Activated effector memory CD4-positive, alpha-beta T cell treated with Interleukin-2 at 50 U/mL for 16 hours (primary cell): Measurements from ENCODE around the gene STXBP1.

Experiments used
- DNase-seq: peaks from one replicate; pipeline ENCODE4 v3.0.0-alpha.2; 2020

Gene STXBP1

DNA sequence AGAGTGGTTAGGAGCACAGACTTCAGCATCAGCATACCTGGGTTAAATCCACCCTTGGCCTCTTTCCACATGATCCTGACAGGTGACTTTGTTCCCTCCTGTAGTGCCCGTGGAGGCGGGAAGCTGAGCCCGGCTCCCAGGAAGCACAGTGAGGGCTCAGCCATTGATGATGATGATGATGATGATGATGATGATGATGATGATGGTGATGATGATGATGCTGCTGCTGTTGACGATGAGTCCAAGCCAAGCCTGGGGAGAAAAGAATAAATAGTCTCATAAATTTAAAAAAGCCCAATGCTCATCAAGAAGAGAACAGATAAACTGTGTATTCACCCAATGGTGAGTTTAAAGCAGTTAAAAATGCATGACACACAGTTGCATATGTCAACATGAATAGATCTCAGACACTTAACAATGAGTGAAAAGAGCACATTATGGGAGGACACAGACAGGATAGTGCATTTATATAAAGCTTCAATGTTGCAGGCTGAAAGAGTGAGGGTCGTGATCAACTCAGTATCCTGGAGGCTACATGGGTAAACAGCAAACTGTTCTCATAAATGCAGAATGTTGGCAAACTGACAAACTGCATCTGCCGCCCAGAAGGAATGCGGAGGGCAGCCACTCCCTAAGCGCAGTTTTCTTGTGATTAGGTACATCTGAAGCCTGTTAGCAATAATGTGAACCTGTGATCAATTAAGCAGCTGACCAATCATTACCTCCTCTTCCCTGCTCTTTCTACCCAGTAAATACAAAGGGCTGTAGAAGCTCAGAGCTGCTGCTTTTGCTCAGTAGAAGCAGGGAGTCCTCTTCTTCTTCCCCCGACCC lies 83.0 kb downstream of the STXBP1 start:
- DNase-seq = no peak

DNA sequence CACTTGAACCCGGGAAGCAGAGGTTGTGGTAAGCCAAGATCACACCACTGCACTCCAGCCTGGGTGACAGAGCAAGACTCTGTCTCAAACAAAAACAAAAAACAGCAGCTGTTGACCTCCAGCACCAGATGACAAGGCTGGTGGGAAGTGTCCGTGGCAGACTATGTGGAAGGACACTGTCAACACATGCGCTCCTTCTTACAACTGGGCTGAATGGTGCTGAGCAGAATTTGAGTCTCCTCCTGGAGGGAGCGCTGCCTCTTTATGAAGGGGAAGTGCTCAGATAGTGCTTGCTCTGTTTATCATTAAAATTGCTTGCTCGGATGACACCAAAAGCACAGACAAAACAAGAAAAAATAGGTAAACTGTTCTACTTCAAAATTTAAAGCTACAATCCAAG lies 85.5 kb downstream of the STXBP1 start:
- DNase-seq = no peak

DNA sequence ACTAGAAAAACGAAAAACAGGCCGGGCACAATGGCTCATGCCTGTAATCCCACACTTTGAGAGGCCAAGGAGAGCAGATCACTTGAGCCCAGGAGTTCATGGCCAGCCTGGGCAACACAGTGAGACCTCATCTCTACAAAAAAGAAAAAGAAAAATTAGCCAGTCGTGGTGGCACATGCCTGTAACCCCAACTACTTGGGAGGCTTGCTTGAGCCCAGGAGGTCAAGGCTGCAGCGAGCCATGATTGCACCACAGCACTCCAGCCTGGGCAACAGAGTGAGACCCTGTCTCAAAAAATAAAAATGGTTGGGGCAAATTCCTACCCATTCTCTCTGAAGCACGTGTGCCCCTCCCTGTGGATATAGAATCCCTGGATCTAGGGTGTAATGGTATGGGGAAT lies 86.3 kb downstream of the STXBP1 start:
- no peak for DNase-seq

DNA sequence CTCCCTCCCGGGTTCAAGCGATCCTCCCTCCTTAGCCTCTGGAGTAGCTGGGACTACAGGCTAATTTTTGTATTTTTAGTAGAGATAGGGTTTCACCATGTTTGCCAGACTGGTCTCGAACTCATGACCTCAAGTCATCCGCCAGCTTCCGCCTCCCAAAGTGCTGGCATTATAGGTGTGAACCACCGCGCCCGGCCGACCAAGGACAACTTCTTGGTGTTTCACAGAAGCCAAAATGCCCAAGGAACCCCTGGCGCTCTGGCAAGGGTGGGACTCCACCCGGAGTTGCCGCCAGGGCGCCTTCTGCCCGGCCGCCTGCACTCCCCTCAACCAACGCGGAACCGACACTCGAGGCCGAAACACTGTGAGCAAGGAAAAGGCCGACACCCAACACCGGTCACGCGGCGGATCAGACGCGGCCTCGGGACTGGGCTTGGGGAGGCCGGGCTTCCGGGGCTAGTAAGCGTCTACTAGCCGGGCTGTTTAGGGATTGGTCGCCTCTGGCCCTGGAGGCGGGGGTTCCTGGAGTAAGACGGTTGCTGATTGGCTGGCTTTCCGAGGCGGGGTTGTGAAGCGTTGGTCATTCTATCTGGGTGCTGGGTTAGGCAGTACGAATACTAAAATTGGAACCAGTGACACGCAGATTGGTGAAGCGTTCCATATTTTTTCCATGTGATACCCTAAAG lies 87.1 kb downstream of the STXBP1 start:
- peak; percentile 74 for DNase-seq

DNA sequence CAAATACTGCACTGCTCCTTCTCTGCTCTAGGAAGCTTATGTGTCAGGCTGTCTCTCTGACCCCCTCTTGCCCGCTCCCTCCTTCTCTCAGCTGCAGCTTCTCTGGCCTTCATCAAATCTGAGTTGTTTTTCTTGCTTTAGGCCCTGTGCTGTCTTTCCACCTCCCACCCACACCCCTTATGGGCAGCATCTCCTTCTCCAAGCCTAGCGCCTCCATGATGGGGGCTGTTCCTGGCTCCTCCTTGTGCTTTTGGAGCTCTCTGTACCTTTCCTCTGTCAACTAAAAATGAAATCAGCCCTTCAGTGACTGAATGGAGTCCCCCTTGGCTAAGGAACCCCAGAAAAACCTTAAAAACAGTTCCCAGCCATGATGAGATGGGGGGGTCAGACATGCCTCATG lies 88.1 kb downstream of the STXBP1 start:
- DNase-seq = no peak

DNA sequence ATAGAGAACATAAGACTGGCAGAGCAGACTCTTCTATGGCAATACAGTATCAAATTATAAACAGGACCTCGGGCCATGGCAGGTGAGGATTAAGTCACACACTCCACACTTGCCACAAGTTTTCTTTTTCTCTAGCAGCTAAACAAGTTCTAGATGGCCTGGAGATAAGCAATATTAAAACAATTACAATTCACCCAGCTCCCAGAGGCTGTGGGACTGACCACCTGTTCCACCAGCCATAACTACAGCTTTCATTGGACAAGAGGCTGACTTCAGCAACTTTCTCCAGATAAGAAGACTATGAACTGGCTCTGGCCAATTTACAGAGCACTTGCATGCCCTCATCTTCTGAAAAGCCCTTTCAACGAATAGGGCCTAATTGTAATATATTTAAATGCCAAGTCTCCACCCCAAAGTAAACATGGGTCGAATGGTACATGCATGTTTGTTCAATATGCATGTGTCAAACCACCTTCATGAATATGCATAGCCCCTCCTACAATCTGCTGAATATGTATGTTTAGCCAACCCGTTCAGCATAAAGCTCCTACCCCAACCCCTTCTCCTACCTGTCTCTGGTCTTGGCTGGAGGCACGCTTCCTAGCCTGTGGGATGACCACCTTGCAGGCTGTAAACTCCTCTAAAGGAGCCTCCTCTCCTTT lies 88.6 kb downstream of the STXBP1 start:
- DNase-seq = no peak

DNA sequence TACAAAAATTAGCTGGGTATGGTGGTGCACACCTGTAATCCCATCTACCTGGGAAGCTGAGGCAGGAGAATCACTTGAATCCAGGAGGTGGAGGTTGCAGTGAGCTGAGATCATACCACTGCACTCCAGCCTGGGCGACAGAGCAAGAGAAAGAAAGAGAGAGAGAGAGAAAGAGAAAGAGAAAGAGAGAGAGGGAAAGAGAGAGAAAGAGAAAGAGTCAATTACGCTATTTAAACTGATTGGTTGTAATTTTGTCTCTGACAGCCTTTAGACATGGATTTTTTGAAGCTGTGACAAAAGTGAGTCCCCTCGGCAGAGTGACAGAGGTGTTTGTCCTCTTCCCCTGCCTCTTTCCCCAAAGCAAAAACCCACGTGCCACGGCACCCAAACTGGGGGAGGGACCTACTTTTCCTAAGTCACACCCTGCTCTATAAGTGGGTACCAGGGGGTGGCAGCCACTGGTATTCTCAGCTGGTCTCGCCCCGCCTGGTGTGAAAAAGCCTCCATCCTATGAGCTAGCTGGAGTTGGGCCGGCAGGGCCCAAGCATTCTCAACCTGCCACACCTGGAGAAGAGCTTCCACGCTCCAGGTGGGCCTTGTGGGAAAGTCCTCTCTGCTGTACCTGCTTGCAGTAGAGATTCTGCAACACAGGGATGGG lies 91.3 kb downstream of the STXBP1 start:
- no peak for DNase-seq

DNA sequence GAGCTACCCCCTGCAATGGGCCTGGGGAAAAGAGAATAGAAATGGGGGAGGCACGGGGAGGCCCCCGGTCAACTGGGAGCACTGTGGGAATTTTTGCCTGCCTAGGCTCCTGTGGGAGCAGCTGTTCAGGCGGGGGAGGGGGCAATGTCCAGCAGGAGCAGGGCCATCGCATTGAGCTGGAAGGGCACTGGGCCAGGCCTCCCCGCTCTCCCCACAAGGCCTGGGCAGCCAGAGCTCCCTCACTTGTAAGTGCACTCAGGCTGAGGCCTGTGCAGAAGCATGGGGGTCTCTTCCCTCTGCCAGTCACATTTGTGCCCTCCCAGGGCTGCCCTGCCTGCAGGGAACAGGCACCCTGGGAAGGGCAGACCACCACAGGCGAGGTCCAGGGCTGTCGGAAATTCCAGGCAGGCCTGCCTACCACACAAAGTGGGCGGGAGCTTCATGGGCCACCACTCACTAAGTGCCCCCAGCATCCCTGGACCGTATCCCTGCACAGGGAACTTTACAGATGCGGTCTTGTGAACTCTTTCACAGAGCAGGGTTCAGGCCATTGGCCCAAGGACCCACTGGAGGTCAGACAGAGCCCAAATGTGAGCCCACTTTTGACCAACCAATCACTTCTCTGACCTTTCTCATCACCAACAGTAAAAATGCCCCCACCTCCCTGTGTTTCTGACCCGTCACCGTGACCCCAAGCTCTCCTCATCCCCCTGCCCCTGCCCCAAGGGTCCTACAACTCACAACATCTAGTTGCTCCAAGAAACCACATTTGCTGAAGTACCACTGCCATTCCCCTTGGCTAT lies 93.7 kb downstream of the STXBP1 start:
- no peak for DNase-seq

DNA sequence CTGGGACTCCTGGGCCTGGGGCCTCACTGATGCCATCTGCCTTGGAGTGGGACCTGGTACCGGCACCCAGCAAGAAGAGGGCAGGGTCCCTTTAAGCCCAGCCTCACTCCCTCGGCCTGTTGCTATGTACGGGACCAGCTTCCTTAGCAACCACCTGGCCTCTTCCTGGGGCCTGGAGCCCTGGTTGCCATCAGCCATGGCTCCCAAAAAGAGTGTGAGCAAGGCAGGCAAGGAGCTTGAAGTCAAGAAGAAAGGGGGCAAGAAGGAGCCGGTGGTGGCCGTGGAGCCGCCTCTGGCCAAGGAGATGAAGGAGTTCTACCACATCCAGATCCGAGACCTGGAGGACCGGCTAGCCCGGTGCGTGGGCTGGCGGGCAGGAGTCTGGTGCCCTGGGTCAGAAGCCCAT lies 94.8 kb downstream of the STXBP1 start, which contains the start of gene CFAP157:
TSS of gene CFAP157 (plus strand) at position 153 of the 406 bp plus-strand sequence. CDS start at position 197, 44 bp downstream.
- DNase-seq = no peak

DNA sequence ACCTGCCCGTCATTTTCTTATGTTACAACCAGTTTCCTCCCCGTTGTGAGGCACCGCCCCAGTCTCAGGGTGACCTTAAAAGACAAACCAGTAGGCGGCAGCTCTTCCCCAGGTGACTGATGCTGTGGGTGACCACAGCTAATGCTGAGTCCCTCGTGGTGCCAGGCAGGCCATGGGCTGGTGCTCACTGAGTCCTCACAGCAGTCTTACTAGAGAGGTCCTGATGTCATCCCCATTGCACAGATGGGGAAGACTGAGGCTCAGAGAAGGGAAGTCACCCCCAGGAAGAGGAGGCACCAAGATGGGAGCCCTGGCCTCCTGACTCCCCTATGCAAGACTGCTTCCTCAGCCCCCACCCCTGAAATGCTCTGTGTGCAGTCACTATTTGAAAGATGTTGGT lies 95.7 kb downstream of the STXBP1 start:
- DNase-seq = peak; percentile 39

DNA sequence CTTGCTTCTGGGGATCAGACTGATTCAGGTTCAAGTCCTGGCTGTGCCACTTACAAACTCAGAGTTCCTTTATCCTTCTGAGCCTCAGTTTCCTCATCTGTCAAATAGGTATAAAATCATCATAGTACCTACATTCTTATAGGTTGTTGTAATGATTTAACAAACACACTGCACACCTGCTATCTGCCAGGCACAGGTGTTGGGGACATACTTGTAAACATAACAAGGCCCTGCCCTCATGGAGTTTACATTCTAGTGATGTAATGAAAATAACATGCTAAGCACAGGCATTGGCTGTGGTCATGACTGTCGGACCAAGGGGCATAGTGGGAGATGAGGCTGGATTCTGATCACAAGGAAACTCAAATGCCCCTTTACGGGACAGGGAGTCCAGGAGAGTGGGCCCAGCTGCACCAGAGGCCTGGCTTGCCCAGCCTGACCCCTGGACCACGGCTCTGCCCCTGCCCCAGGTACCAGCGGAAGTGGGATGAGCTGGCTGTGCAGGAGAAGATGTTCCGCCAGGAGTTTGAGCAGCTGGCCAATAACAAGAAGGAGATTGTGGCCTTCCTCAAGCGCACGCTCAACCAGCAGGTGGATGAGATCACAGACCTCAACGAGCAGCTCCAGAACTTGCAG lies 97.0 kb downstream of the STXBP1 start:
- no peak for DNase-seq

DNA sequence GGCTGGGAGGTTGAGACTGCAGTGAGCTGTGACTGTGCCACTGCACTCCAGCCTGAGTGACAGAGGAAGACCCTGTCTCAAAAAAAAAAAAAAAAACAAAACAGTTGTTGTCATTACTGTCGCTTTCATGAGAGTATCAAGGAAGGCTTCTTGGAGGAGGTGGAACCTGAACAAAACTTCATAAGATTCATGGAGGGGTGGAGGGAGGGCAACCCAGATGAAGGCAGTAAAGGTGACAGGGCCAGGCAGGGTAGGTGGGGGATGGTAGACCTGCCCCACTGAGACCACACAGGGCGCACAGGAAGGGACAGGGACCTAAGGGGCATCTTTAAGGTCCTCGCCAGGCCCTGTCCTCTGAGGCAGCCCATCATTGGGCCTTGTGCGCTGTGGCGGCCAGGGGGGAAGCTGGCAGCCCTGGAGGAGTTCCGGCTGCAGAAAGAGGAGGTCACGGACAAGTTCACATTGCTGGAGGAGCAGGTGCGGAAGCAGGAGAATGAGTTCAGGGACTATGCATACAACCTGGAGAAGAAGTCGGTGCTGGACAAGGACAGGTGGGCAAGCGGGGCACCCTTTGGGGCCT lies 98.2 kb downstream of the STXBP1 start:
- no peak for DNase-seq

DNA sequence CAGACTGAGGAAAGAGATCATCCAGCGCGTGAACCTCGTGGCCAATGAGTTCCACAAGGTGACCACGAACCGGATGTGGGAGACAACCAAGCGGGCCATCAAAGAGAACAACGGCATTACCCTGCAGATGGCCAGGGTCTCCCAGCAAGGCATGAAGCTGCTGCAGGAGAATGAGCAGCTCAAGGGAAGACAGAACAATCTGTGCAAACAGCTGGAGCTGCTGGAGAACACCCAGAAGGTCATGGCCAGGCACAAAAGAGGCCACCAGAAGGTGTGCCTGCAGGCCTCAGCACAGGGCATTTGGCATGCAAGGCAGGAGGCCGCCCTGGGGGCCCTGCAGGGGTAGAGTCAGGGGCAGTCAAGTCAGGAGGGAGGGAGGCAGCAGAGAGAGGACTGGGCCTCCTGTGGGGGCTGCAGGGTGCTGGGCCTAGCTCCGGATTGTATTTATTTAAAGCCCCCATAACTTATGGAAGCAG lies 99.2 kb downstream of the STXBP1 start:
- no peak for DNase-seq

DNA sequence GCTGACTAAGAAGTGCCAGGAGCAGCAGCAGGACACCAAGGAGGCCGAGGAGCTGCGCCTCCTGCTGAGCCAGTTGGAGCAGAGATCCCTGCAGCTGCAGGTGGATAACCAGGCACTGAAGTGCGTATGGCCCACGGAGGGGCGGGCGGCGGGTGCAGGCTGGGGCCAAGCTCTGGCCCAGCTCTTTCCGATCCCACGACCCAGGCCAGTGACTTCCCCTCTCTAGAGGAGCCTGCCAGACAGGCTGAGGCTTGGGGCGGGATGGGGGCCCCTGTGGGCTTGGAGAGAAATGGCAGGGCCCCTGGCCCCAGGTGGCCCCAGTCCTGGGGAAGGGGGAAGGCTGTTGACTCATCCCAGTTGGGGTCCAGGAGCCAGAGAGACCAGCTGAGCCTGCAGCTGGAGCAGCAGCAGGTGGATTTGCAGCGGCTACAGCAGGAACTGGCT lies 99.8 kb downstream of the STXBP1 start:
- DNase-seq = no peak

DNA sequence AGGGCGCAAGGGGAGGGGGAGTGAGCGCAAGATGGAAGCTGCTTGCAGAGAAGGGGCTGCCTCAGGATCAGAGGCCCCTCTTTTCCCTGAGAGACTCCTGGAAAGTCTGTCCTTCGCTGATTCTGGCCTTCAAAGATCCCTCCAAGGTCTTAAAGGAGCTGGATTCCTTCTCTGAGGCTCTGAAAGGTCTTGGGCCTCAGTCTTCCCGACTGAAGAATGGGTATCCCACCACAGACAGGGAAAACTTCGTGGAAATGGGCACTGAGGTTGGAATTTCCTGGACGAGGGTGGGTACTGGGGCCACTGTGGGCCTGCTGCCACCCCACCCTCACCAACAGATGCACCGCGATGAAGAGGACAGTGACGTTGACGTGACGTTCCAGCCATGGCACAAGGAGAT lies 100.3 kb downstream of the STXBP1 start:
- no peak for DNase-seq

DNA sequence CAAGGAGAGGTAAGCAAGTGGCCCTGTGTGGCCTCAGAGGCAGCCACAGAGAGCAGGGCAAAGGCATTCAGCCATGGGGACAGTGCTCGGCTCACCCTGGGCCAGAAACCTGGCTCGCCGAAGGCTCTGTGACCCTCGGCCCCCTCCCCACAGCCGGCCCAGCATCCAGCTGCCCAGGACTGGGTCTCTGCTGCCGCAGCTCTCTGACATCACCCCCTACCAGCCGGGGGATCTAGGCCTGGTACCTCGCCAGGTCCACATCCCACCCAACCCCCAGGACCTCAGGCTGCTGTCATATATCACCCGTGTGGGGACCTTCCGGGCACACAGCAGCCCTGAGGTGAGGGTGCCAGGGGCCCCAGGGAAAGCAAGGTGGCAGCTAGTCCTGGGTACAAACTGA lies 100.8 kb downstream of the STXBP1 start:
- DNase-seq = no peak

DNA sequence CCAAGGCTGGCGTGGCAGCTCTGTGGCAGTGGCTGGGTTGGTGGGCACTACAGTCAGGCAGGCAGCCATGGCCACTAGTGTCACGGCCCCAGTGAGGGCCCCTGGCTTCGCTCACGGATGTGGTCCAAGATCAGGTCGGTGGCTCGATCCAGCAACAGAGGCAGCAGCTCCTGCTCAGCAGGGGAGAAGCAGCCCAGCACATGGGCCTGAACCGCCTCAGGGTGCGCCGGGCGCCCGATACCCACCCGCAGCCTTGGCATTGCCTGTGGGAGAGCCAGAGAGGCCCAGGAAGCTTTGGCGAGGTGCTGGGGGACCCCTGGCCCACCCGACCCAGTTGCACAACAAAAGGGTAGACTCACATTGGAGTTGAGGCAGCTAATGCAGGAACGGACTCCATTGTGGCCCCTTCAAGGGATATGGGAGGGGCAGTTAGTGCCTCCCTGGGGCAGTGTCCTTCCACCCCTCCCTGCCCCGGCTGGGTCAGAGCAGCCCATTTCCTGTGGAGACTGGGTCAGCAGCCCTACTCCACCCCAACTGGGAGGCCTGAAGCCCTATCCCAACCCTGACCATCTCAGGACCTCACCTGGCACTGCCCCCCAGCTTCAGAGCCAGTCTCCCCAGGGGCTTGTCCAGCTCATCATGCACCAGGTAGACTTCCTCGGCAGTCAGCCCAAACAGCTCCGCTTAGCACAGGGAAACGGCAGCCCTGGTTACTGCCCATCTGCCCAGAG lies 102.1 kb downstream of the STXBP1 start:
- DNase-seq = no peak

DNA sequence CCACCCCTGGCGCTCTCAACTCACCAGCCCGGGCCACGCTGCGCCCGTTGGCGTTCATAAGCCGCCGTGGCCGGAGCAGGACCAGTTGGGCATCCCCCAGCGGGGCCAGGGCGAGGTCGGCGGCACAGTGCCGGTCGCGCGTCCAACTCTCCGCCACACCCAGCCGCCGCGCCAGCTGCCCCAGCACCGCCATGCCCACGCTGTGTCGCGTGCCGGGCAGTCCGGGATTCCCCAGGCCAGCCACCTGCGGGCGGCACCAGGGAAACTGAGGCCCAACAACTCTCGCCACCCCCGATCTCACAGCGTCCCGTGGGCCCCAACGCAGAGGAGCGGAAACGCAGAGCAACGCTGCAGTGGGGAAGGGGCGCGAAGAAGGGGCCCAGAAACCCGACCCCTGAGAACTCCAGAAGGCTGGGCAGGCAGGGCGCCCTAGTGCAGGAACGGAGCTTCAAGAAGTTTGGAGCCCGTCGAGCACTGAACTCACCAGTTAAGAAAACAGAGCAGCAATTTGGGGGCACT lies 102.9 kb downstream of the STXBP1 start:
- no peak for DNase-seq

DNA sequence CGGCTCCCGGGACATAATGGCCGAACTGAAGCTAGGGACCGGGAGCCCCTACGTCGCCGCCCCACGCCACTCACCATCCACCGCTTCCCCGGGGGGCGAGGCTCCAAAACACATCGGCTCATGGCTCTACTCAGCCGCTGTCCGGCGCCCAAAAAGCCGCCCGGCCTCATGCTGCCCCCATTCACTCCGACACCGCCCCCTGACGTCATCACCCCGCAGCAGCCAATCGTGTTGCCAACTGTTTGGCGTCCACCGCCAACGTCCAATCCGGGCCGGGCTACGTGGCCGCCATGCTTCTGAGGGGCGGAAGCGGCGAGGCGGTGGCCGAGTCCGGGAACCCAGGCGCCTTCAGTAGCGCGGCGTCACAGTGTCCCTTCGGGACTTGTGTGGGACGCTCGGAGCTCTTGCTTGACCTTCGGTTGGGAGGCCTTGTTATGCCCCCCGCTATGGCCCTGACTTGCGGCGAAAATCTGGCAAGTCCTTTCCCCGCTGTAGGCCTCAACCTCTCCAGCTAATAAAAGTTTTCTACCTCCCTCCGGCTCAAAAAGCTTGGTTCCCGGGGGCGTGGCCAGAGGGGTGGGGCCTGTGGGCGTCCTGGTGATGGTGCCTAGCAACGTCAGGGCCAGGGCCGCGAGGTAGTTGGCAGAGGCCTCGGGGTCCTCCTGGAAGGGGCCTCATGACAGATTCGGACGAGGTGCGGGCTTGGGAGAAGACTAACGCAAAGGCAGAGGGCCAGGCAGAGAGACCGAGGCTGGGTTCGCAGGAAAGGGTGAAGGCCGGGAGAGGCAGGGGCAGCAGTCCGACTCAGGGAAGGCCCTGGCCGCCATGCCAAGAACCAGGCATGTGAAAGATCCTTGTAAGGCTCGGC lies 103.6 kb downstream of the STXBP1 start, which contains the start of the genes PTRH1 and TTC16:
TSS of gene PTRH1 (minus strand) at position 194 of the 868 bp plus-strand sequence. CDS start at position 170, 24 bp downstream.
TSS of gene TTC16 (plus strand) at position 610 of the 868 bp plus-strand sequence. CDS start at position 677, 67 bp downstream.
- DNase-seq = peak; percentile 94
